Suprapubic skin (tissue), 3 donors: Measurements from ENCODE around the gene DISC1.

Experiments used
- CTCF ChIP-seq, 2 donors: fragments of 200-600 bp in 1 of 2; fragments of 450-650 bp in 1 of 2; sonication (generic) in 1 of 2; IDR thresholded peaks; one replicate each; pipeline ENCODE4 v1.5.1; 2016 to 2019; ENCODE audit warnings: antibody characterized with exemption in 2 of 2, mild to moderate bottlenecking in 1 of 2, moderate library complexity in 1 of 2
- POLR2AphosphoS5 ChIP-seq, 3 donors: sonication (generic); formaldehyde crosslinking; IDR thresholded peaks; one replicate each; pipeline ENCODE4 v1.6.1; 2017; ENCODE audit warnings: antibody characterized with exemption in 3 of 3

- TF ChIP-seq CTCF (IDR thresholded peaks at IDR 0.05) (no peak), POLR2AphosphoS5 (IDR thresholded peaks at IDR 0.05) (no peak)
These were observed 9.9 kb upstream of the DISC1 start for GRCh38 chr1:231616667-231617066.
